A549 (cell line): Measurements from ENCODE around the gene EIF3D. TPM values are rescaled to one million over a fixed set of nuclear protein-coding genes. Genes with fewer than 3 reads are reported as not detected.
A peak's percentile ranks its signal among the peaks of the same experiment; 100 is the strongest.

Experiments used
- ATAC-seq, 2 experiments: fragments of 200-7000 bp in 1 of 2; fragments of >200 bp in 1 of 2; cut with Nextera tagmentation in 1 of 2; cut with Tn5 transposase in 1 of 2; 3 replicates each; pipeline versions ENCODE4 v1.8.0 to v1.9.1; 2018 to 2020; ENCODE audit warnings: mild to moderate bottlenecking in 1 of 2, moderate library complexity in 1 of 2
- CTCF ChIA-PET: fragments of 300-600 bp; sonication (Branson Sonifier 250); formaldehyde crosslinking; extraction: SDS; loops from one replicate; lab custom pipeline; 2021; ENCODE audit warnings: antibody characterized with exemption, inconsistent platforms; lab: Yijun Ruan, JAX
- POLR2A ChIA-PET: fragments of 350-600 bp; formaldehyde crosslinking; extraction: SDS; loops from one replicate; lab custom pipeline; 2021; ENCODE audit warnings: antibody characterized with exemption, inconsistent platforms; lab: Yijun Ruan, JAX
- DNase-seq, 2 experiments: peaks; one replicate each; pipeline versions ENCODE4 v3.0.0 to v3.0.0-alpha.2; 2011 to 2016; ENCODE audit warnings: low read depth in 1 of 2, low spot score in 1 of 2
- FAIRE-seq: peaks from 2 replicates; lab custom pipeline; 2011; peaks lifted over from hg19 to GRCh38; lab: Jason Lieb, UNC
- H3K27ac ChIP-seq, 2 experiments: fragments of >200 bp; sonication (Bioruptor Twin); formaldehyde crosslinking; 3 replicates each; pipeline ENCODE4 v1.5.1; 2016 to 2017
- H3K4me1 ChIP-seq: fragments of >200 bp; sonication (Bioruptor Twin); formaldehyde crosslinking; 3 replicates; pipeline ENCODE4 v1.6.1; 2016
- H3K4me2 ChIP-seq: fragments of >200 bp; sonication (Bioruptor Twin); formaldehyde crosslinking; 3 replicates; pipeline ENCODE4 v1.6.1; 2016
- H3K4me3 ChIP-seq: fragments of >200 bp; sonication (Bioruptor Twin); formaldehyde crosslinking; 3 replicates; pipeline ENCODE4 v1.5.1; 2016
- H3K9me3 ChIP-seq: fragments of >200 bp; sonication (Bioruptor Twin); formaldehyde crosslinking; 3 replicates; pipeline ENCODE4 v1.6.1; 2016
- BHLHE40 ChIP-seq: IDR thresholded peaks from 2 replicates; pipeline ENCODE4 v1.6.1; 2012; ENCODE audit warnings: low read depth, low read length, inconsistent platforms
- CBX2 ChIP-seq: fragments of 200-600 bp; sonication (generic); IDR thresholded peaks from 2 replicates; pipeline ENCODE4 v1.6.1; 2016; ENCODE audit warnings: low read depth, mild to moderate bottlenecking, borderline replicate concordance
- CBX8 ChIP-seq: fragments of 200-600 bp; sonication (generic); IDR thresholded peaks from 2 replicates; pipeline ENCODE4 v1.6.1; 2016
- CEBPB ChIP-seq, 2 experiments: fragments of >200 bp in 1 of 2; sonication (Bioruptor Twin) in 1 of 2; formaldehyde crosslinking in 1 of 2; IDR thresholded peaks; 2 replicates each; pipeline ENCODE4 v1.6.1; 2012 to 2016
- CHD4 ChIP-seq: fragments of 200-600 bp; sonication (generic); IDR thresholded peaks from 2 replicates; pipeline ENCODE4 v1.6.1; 2016; ENCODE audit warnings: antibody characterized with exemption, mild to moderate bottlenecking, borderline replicate concordance
- EHF ChIP-seq: fragments of 250-450 bp; sonication (Bioruptor Pico); IDR thresholded peaks from 2 replicates; pipeline ENCODE4 v1.5.0; 2020; ENCODE audit warnings: mild to moderate bottlenecking
- EHMT2 ChIP-seq: fragments of 200-600 bp; sonication (generic); IDR thresholded peaks from 2 replicates; pipeline ENCODE4 v1.6.1; 2016; ENCODE audit warnings: antibody characterized with exemption, low read depth, mild to moderate bottlenecking, moderate library complexity
- ELK1 ChIP-seq: fragments of 150-350 bp; IDR thresholded peaks from 2 replicates; pipeline ENCODE4 v1.6.1; 2014; ENCODE audit warnings: low read depth, mild to moderate bottlenecking, low read length
- EP300 ChIP-seq, 2 experiments: fragments of >200 bp; sonication (Bioruptor Twin); formaldehyde crosslinking; IDR thresholded peaks; 2 replicates in 1 of 2; 3 replicates in 1 of 2; pipeline ENCODE4 v1.6.1; 2016 to 2017
- ESRRA ChIP-seq: fragments of 150-350 bp; IDR thresholded peaks from 2 replicates; pipeline ENCODE4 v1.6.1; 2014; ENCODE audit warnings: mild to moderate bottlenecking, low read length, borderline replicate concordance
- FOSB ChIP-seq: fragments of 250-450 bp; sonication (Bioruptor Pico); IDR thresholded peaks from 2 replicates; pipeline ENCODE4 v1.5.0; 2020; ENCODE audit warnings: mild to moderate bottlenecking, moderate library complexity
- FOSL2 ChIP-seq, 2 experiments: fragments of 450-650 bp in 1 of 2; fragments of >200 bp in 1 of 2; sonication (Bioruptor Twin) in 1 of 2; formaldehyde crosslinking; IDR thresholded peaks; 2 replicates each; pipeline versions ENCODE4 v1.5.0 to v1.6.1; 2016 to 2020; ENCODE audit warnings: mild to moderate bottlenecking in 1 of 2, moderate library complexity in 1 of 2
- GATA3 ChIP-seq: IDR thresholded peaks from 2 replicates; pipeline ENCODE4 v1.6.1; 2012; ENCODE audit warnings: borderline replicate concordance
- HEYL ChIP-seq: fragments of 250-450 bp; sonication (Bioruptor Pico); IDR thresholded peaks from 2 replicates; pipeline ENCODE4 v1.8.0; 2021; ENCODE audit warnings: mild to moderate bottlenecking, moderate library complexity
- HOXA7 ChIP-seq: fragments of 250-450 bp; sonication (Bioruptor Pico); IDR thresholded peaks from 2 replicates; pipeline ENCODE4 v1.5.0; 2020; ENCODE audit warnings: mild to moderate bottlenecking, moderate library complexity
- KDM1A ChIP-seq: fragments of 200-600 bp; sonication (generic); IDR thresholded peaks from 2 replicates; pipeline ENCODE4 v1.6.1; 2016; ENCODE audit warnings: low read depth, mild to moderate bottlenecking
- KDM5A ChIP-seq: fragments of 200-600 bp; sonication (generic); IDR thresholded peaks from 2 replicates; pipeline ENCODE4 v1.6.1; 2016; ENCODE audit warnings: antibody characterized with exemption, mild to moderate bottlenecking
- MAX ChIP-seq: IDR thresholded peaks from 2 replicates; pipeline ENCODE4 v1.6.1; 2012
- MAZ ChIP-seq: fragments of 150-350 bp; IDR thresholded peaks from 2 replicates; pipeline ENCODE4 v1.6.1; 2014; ENCODE audit warnings: antibody characterized with exemption, low read depth, low read length, borderline replicate concordance
- MYC ChIP-seq: IDR thresholded peaks from 2 replicates; pipeline ENCODE4 v1.6.1; 2012; ENCODE audit warnings: mild to moderate bottlenecking, inconsistent platforms, low read length, improper control_type of control experiment, borderline replicate concordance
- NFE2L2 ChIP-seq: fragments of 150-350 bp; conservative IDR thresholded peaks from 2 replicates; pipeline ENCODE4 v1.6.1; 2014; ENCODE audit warnings: low read length
- PBX3 ChIP-seq: IDR thresholded peaks from 2 replicates; pipeline ENCODE4 v1.6.1; 2012
- RAD21 ChIP-seq, 2 experiments: fragments of >200 bp in 1 of 2; sonication (Bioruptor Twin) in 1 of 2; formaldehyde crosslinking in 1 of 2; IDR thresholded peaks in 1 of 2; conservative IDR thresholded peaks in 1 of 2; 2 replicates in 1 of 2; 3 replicates in 1 of 2; pipeline ENCODE4 v1.6.1; 2012 to 2018; ENCODE audit warnings: inconsistent platforms in 1 of 2
- RARB ChIP-seq: fragments of 250-450 bp; sonication (Bioruptor Pico); IDR thresholded peaks from 2 replicates; pipeline ENCODE4 v1.8.0; 2021; ENCODE audit warnings: mild to moderate bottlenecking, moderate library complexity
- RFX5 ChIP-seq: fragments of 450-650 bp; IDR thresholded peaks from 2 replicates; pipeline ENCODE4 v1.7.1; 2014; ENCODE audit warnings: antibody characterized with exemption, mild to moderate bottlenecking, moderate library complexity
- RNF2 ChIP-seq: fragments of 200-600 bp; sonication (generic); IDR thresholded peaks from 2 replicates; pipeline ENCODE4 v1.6.1; 2016; ENCODE audit warnings: low read depth, mild to moderate bottlenecking, antibody characterized with exemption, moderate library complexity, borderline replicate concordance
- TFCP2L1 ChIP-seq: fragments of 250-450 bp; sonication (Bioruptor Pico); IDR thresholded peaks from 2 replicates; pipeline ENCODE4 v1.5.0; 2021; ENCODE audit warnings: mild to moderate bottlenecking
- ZNF302 ChIP-seq: fragments of 250-450 bp; sonication (Bioruptor Pico); IDR thresholded peaks from 2 replicates; pipeline ENCODE4 v1.9.0; 2021; ENCODE audit warnings: inconsistent platforms, mild to moderate bottlenecking, moderate library complexity
- ZSCAN20 ChIP-seq: fragments of 250-450 bp; sonication (Bioruptor Pico); IDR thresholded peaks from 2 replicates; pipeline ENCODE4 v1.8.0; 2022; ENCODE audit warnings: mild to moderate bottlenecking, moderate library complexity
- WGBS: methylation state at CpG from one replicate; pipeline ENCODE4 v1.1.6; 2017; ENCODE audit errors: missing lambda C conversion rate; 5-methylcytosine and 5-hydroxymethylcytosine counted together
- polyA plus RNA-seq, 4 experiments: library from polyadenylated mRNA; depleted of rRNA in 3 of 4; stranded (reverse); fragments of >200 nt; fragmentation: RNase III in 1 of 4; extraction: RNeasy Plus Mini Kit Qiagen cat#74134 plus additional on column Dnase treatment in 1 of 4; gene quantifications; 2 replicates in 3 of 4; 3 replicates in 1 of 4; pipeline ENCODE4 v1.2.3, GENCODE V29; 2011 to 2017
- TF ChIP-seq, protein P1 (sequence below): IDR thresholded peaks from 2 replicates; pipeline ENCODE4 v1.6.1; 2012; ENCODE audit warnings: low read depth, borderline replicate concordance
- TF ChIP-seq, protein P2 (sequence below): fragments of 250-450 bp; sonication (Bioruptor Pico); IDR thresholded peaks from 2 replicates; pipeline ENCODE4 v1.5.0; 2021; ENCODE audit warnings: mild to moderate bottlenecking, moderate library complexity, borderline replicate concordance

EIF3D gene
- polyA plus RNA-seq, 2 of the 4 experiments (the other 2 are of a cell fraction), result 171 to 304 TPM

DNA sequence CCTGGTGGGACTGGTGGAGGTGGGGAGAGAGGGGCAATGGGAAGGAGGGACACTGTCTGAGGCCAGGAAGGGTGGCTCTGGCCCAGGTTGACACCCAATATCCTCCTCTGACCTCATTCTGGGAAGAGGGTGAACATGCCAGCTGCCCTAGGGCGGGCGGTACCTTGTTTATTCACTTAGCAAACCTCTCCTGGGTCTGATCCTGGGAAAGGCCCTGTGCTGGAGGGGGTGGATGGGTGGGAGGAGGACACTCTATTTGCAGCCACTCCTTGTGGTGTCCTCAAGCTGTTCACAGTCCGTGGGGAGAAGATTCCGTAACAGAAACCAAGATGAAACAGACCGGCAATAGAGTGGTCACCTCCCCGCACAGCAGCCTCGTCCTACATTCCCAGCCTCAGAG, 49.7 kb upstream of the EIF3D start:
- TF ChIP-seq HEYL (CRISPR knock-in tag) (no peak), MAX (no peak), NFE2L2 (no peak), BHLHE40 (no peak), HOXA7 (CRISPR knock-in tag) (no peak), CEBPB (IDR thresholded peaks at IDR 0.05) (no peak), RAD21 (conservative IDR thresholded peaks at IDR 0.05 in 1 of 2, IDR thresholded peaks at IDR 0.05 in 1 of 2) (no peak), FOSB (CRISPR knock-in tag) (no peak), ZNF302 (no peak), CBX2 (no peak), ZSCAN20 (CRISPR knock-in tag) (no peak), CHD4 (no peak), RARB (CRISPR knock-in tag) (no peak), EHF (CRISPR knock-in tag) (no peak)
- TF ChIP-seq, protein P1, sequence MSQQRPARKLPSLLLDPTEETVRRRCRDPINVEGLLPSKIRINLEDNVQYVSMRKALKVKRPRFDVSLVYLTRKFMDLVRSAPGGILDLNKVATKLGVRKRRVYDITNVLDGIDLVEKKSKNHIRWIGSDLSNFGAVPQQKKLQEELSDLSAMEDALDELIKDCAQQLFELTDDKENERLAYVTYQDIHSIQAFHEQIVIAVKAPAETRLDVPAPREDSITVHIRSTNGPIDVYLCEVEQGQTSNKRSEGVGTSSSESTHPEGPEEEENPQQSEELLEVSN, result no peak
- TF ChIP-seq, all 56 proteins: peak for 0
- H3K4me3 ChIP-seq, result no peak overlapping the region
- no peaks in the 10 kb centered on the region for H3K9me3 ChIP-seq
- 0 out of 6 replicates have a peak overlapping the region, but pooled peaks of 1 of the 2 experiments have one; percentile 21 for H3K27ac ChIP-seq
- DNase-seq (no peak), FAIRE-seq (no peak), ATAC-seq (no peak)
- peaks cover 12% of the 10 kb centered on the region for H3K4me1 ChIP-seq
- POLR2A ChIA-PET, result no interaction called here
- CTCF ChIA-PET, result no interaction called here
- no peak overlapping the region for H3K4me2 ChIP-seq
- WGBS, result 59% methylated on average over 7 of the region's 7 CpGs

DNA sequence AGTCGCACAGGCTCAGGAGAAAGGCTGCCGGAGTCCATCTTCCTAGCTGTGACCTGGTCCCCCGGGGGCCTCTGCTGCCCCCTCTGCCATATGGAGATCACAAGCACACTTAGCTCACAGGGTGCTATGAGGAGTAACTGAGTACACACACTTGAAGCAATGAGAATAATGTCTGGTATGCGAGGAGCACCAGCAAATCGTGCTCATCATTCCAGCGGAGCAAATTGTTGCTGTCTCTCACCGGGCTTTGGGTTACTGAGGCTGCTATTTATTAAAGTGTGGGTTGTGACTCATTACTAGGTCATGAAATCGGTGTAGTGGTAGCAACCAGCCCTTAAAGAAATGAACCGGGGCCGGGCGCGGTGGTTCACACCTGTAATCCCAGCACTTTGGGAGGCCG, 48.1 kb upstream of the EIF3D start:
- no peak for FAIRE-seq
- peak; percentile 76 to 90 for ATAC-seq
- Histone ChIP-seq H3K4me1 (peaks cover 13% of the 10 kb centered on the region), H3K4me2 (peak overlapping the region; percentile 17; the same call in 2 of the 3 replicates), H3K4me3 (no peak overlapping the region), H3K9me3 (no peaks in the 10 kb centered on the region), H3K27ac (peak overlapping the region in 1 of 2 experiments; percentile 55; a peak in 2 of 6 replicates)
- no peak for TF ChIP-seq EP300 (IDR thresholded peaks at IDR 0.05)
- TF ChIP-seq MAX, result peak; percentile 52
- no peak for TF ChIP-seq FOSL2 (IDR thresholded peaks at IDR 0.05)
- peak; percentile 56 for TF ChIP-seq FOSL2 (CRISPR knock-in tag; IDR thresholded peaks at IDR 0.05)
- no peak; the same call in 1 of the 2 replicates for TF ChIP-seq GATA3
- TF ChIP-seq, protein P2, sequence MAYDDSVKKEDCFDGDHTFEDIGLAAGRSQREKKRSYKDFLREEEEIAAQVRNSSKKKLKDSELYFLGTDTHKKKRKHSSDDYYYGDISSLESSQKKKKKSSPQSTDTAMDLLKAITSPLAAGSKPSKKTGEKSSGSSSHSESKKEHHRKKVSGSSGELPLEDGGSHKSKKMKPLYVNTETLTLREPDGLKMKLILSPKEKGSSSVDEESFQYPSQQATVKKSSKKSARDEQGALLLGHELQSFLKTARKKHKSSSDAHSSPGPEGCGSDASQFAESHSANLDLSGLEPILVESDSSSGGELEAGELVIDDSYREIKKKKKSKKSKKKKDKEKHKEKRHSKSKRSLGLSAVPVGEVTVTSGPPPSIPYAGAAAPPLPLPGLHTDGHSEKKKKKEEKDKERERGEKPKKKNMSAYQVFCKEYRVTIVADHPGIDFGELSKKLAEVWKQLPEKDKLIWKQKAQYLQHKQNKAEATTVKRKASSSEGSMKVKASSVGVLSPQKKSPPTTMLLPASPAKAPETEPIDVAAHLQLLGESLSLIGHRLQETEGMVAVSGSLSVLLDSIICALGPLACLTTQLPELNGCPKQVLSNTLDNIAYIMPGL (CRISPR knock-in tag), result no peak
- no peak for TF ChIP-seq RARB (CRISPR knock-in tag)
- 8% methylated on average over 10 of the region's 13 CpGs for WGBS
- ChIA-PET CTCF (interaction anchor here (1.1 kb wide), 1 partner anchor 279 kb away, joined by 4 read pairs; no protein-coding TSS in a partner anchor), POLR2A (no interaction called here)
- DNase-seq, result peak; percentile 49 to 68

DNA sequence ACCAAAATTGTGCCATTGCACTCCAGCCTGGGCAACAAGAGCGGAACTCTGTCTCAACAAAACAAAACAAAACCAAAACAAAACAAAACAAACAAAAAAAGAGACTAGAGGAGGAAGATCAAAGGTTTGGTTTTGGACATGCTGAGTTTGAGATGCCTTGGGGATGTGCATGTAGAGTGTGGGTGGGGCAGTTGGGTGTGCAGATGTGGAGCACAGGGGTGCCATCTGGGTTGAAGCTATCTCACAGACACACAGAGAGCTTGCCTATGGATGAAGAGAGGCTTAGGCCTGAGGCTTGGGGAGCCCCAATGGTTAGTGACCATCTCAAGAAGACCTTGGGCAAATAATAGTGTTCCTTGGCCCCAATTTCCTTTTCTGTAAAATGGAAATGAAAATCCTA, 45.8 kb upstream of the EIF3D start:
- 64% methylated on average over 1 of the region's 1 CpG for WGBS
- DNase-seq (no peak), FAIRE-seq (no peak), ATAC-seq (no peak)
- Histone ChIP-seq H3K9me3 (no peaks in the 10 kb centered on the region), H3K4me2 (no peak overlapping the region), H3K4me3 (no peak overlapping the region), H3K4me1 (peaks cover 16% of the 10 kb centered on the region), H3K27ac (no peak overlapping the region)
- POLR2A ChIA-PET, result no interaction called here
- CTCF ChIA-PET, result interaction anchor here (0.6 to 1.9 kb wide), 3 partner anchors 9 to 179 kb away, joined by 3 to 4 read pairs (median 3); no protein-coding TSS in a partner anchor
- TF ChIP-seq TFCP2L1 (CRISPR knock-in tag) (no peak), KDM5A (no peak), RAD21 (conservative IDR thresholded peaks at IDR 0.05 in 1 of 2, IDR thresholded peaks at IDR 0.05 in 1 of 2) (no peak), MAZ (no peak), RNF2 (no peak), PBX3 (no peak), CBX8 (no peak), EHMT2 (no peak), RFX5 (no peak), ESRRA (no peak), ELK1 (no peak), RARB (CRISPR knock-in tag) (no peak), KDM1A (no peak), CBX2 (no peak), MYC (no peak)
